Activated T-cell treated with anti-CD3 and anti-CD28 coated beads for 24 hours (primary cell): ENCODE results near the gene EMC6.

Source experiments
- DNase-seq: peaks from one replicate; pipeline ENCODE4 v3.0.0-alpha.2; 2020; ENCODE audit warnings: low read depth

EMC6 gene

DNA sequence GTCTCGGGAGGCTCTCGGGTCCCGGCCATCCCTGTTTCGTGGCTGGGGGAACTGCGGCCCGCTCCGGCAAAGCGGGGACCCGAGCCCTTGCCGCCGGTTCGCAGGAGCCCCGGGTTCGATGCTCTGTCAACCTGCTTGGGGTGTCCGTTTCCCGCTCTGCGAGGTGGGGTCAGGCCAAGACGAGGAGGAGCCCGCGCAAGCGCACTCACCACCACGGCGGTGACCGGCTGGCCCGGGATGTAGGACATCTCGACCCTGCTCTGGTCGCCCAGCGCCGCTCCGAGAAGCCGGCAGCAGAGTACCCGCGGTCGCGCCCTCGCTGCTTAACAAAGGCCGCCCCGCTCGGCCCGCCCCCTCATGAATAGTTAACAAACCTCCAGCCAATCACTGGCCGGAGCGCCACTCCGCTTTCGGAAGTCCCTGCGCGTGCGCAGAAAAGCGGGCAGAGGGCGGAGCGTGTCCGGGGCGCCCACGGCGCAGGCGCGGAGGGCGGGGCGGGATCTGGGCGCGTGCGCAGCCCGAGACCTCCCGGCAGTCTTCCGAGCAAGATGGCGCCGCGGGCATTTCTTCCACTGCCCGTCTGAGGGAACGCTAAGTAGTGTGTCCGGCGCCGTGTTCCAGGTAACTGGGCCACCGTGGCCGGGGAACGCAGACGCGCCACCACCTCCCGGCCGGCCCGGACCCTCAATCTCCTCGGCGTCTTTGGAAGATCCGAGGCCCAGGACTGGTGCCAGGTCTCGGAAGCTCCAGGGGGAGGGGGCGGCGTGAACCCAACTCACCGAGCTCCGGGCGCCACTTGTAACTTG, at the start of gene EMC6, which contains the start of gene TAX1BP3:
Gene EMC6, plus strand, starts transcription at position 534 of the 806 bp plus-strand sequence. CDS start 335 bp downstream, outside the sequence.
Gene TAX1BP3, minus strand, starts transcription at position 300 of the 806 bp plus-strand sequence. Its CDS starts 52 bp downstream, at position 248.
- DNase-seq = peak; percentile 99

- no peak for DNase-seq
These were observed 47.4 kb upstream of the EMC6 start for GRCh38 chr17:3621146-3621720.

- no peak for DNase-seq
These were observed 45.5 kb upstream of the EMC6 start for GRCh38 chr17:3622977-3623594.

- no peak for DNase-seq
These were observed 41.5 kb upstream of the EMC6 start for GRCh38 chr17:3626831-3627768.

DNA sequence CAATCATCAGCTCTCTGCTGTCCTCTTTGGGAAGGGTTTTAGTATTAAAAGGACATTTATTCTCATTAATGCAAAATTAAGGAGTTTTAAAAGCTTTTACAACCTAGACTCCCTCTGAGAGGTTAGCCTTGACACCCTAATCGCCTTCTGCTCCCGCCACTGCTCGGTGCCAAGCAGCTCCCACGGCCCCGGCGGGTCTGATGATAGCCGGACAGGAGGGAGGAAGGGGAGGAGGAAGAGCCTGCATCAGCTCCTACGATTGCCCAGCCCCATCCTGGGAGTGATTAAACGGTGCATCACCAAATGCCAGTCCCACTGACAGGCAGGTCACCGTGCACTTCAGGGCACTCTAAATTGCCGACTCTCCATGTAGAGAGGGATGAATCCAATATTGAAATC, 40.8 kb upstream of the EMC6 start:
- DNase-seq = no peak

- DNase-seq = no peak
These were observed 37.8 kb upstream of the EMC6 start for GRCh38 chr17:3630781-3631180.

DNA sequence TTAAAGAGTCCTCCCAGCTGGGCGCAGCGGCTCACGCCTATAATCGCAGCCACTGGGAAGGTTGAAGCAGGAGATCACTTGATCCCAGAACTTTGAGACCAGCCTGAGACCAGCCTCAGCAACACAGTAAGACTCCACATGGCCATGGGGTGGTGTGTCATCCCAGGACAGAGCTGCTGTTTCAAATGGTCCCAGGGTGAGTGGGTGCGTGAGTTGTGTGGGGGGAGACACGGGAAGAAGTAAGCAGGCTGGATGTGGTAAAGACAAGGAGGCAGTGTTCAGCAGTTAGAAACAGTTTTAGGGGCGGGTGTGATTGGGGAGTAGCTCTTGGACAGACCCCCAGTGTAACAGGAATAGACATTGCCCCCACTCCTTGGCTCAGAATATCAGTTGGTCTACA, 36.3 kb upstream of the EMC6 start:
- DNase-seq = no peak

- DNase-seq = no peak
These were observed 33.0 kb upstream of the EMC6 start for GRCh38 chr17:3635474-3636153.

DNA sequence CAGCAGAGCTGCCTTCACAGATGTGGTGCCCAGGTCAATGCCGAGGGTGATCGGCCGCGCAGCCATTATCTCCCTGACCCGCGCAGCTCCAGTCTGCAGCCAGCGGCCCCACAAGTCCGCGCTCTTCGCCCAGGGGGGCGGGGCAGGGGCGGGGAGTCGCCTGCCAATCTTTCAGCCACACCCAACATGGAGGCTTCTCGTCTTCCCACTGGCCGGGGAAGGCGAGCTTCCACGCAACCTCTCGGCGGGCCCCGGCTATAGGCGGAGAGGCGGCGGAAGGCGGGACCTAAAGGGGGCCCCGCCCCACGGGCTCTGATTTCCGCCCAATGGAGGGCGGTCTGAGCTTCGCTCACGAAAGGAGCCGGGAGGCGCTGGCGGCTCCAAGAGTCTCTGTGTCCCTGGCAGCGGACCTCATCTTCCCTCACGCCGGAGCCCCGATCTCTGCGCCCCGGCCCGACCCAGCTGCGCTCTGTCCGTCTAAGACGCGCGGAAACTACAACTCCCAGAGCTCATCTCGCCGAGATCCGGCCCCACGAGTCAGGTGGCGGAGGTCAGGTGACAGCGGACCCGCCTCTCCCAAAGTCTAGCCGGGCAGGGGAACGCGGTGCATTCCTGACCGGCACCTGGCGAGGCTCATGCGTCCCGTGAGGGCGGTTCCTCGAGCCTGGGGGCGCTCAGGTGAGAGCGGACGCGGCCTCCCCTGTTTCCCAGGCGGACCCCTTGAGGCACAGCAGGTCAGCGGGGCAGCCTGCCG, 32.3 kb upstream of the EMC6 start, which contains the start of the genes CTNS and SHPK:
Gene CTNS, plus strand, starts transcription at position 607 of the 754 bp plus-strand sequence. CDS start 3,447 bp downstream, outside the sequence.
Gene SHPK, minus strand, starts transcription at position 97 of the 754 bp plus-strand sequence. Its CDS starts 31 bp downstream, at position 66.
- DNase-seq = peak; percentile 91

DNA sequence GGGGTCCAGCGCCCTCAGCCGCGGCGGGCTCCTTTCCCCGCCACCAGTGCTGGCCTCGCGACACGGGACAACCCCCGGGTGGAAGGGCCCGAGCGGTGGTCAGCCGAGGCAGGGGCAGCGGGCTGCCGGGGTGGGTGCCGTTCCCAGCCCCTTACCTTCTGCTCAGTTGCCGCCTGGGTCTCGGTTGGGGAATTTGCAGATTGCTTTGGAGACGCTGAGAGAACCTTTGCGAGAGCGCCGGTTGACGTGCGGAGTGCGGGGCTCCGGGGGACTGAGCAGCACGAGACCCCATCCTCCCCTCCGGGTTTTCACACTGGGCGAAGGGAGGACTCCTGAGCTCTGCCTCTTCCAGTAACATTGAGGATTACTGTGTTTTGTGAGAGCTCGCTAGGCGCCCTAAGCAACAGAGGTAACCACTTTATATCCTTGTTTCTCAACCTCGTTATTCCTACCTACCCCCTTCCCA, 31.7 kb upstream of the EMC6 start:
- no peak for DNase-seq

DNA sequence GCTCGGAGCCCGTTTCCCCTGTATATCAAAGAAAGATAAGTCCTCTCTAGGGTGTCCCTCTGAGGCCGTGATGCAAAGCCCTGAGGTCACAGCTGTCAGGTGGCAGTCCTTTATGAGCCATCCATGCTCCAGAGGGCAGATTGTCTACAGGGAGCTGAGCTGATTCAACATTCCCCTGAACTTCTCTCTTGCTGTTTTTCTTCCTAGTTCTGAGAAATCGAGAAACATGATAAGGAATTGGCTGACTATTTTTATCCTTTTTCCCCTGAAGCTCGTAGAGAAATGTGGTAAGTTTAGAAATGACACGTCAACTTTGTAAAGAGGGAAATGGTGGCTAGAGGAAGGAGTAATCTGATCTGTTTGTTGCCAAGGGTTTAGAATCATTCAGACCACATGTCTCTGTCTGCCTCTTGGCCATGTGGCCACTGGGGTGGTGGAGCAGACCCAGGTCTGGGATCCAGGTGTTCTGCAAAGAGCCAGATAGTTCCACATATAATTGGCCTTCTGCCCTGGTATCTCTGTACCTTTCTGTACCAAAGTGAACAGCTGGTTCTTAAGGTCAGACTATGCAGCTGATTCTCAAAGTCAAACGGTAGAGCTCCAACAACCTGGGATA, 28.5 kb upstream of the EMC6 start:
- no peak for DNase-seq

- no peak for DNase-seq
These were observed 27.6 kb upstream of the EMC6 start for GRCh38 chr17:3641014-3641413.

- no peak for DNase-seq
These were observed 26.7 kb upstream of the EMC6 start for GRCh38 chr17:3641717-3642486.

GRCh38 chr17:3643889-3644349, 24.7 kb upstream of the EMC6 start:
- no peak for DNase-seq

DNA sequence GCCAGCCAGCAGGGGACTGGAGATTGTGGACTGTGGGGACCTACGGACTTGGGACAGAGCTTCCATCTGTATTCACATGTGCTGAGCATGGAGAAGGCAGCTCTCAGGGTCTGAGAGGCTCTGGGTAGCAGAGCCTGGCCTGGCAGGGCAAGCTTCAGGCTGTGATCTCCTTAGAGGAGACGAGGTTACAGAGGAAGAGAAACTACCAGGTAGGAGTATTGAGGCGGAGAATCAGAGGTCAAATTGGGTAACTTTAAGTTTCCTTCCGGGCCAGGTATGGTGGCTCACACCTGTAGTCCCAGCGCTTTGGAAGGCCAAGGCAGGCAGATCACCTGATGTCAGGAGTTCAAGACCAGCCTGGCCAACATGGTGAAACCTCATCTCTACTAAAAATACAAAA, 23.3 kb upstream of the EMC6 start:
- no peak for DNase-seq

GRCh38 chr17:3647251-3647650, 21.4 kb upstream of the EMC6 start:
- no peak for DNase-seq

- DNase-seq = peak; percentile 35
These were observed 20.6 kb upstream of the EMC6 start for GRCh38 chr17:3647769-3648555.

- no peak for DNase-seq
These were observed 12.8 kb upstream of the EMC6 start for GRCh38 chr17:3655766-3656165.
